NCI-H226 (cell line): ENCODE measurements around the gene GOLGA6A.
"Not testable (repeated sequence)": the region's sequence is repeated elsewhere in the genome, so short reads cannot be mapped to it uniquely, and the experiment has no call there.

Experiments
- DNase-seq: peaks from one replicate; pipeline ENCODE4 v3.0.0-alpha.2; 2015

GOLGA6A gene

DNA sequence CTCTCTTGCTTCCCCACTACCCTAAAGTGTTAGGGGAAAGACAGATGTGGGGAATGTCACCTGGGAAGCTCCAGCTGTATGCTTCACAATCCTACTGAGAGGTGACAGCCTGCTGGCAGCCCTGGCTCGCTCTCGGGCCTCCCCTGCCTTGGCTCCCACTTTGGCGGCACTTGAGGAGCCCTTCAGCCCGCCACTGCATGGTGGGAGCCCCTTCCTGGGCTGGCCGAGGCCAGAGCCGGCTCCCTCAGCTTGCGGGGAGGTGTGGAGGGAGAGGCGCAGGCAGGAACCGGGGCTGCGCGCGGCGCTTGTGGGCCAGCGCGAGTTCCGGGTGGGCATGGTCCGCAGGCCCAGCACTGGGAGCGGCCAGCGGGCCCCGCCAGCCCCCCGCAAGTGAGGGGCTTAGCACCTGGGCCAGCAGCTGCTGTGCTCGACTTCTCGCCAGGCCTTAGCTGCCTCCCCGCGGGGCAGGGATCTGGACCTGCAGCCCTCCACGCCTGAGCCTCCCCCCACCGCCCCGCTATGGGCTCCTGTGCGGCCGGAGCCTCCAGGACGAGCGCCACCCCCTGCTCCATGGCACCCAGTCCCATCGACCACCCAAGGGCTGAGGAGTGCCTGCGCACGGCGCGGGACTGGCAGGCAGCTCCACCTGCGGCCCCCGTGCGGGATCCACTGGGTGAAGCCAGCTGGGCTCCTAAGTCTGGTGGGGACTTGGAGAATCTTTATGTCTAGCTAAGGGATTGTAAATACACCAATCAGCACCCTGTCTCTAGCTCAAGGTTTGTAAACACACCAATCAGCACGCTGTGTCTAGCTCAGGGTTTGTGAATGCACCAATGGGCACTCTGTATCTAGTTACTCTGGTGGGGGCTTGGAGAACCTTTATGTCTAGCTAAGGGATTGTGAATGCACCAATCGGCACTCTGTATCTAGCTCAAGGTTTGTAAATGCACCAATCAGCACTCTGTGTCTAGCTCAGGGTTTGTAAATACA lies 29.8 kb downstream of the GOLGA6A start:
- not testable (repeated sequence) for DNase-seq

GRCh38 chr15:74050556-74051234 lies 31.7 kb downstream of the GOLGA6A start:
- DNase-seq, result no peak

- DNase-seq, result no peak
These were observed 32.2 kb downstream of the GOLGA6A start for GRCh38 chr15:74050127-74050526.

- DNase-seq, result no peak
These were observed 36.1 kb downstream of the GOLGA6A start for GRCh38 chr15:74046275-74046674.

- no peak for DNase-seq
These were observed 36.6 kb downstream of the GOLGA6A start for GRCh38 chr15:74045636-74046274.

- DNase-seq, result no peak
These were observed 37.2 kb downstream of the GOLGA6A start for GRCh38 chr15:74045184-74045583.

GRCh38 chr15:74044267-74045110 lies 37.9 kb downstream of the GOLGA6A start:
- no peak for DNase-seq

GRCh38 chr15:74043425-74044266 lies 38.7 kb downstream of the GOLGA6A start:
- DNase-seq, result no peak

GRCh38 chr15:74042603-74043424 lies 39.5 kb downstream of the GOLGA6A start:
- no peak for DNase-seq

GRCh38 chr15:74041777-74042435 lies 40.4 kb downstream of the GOLGA6A start:
- DNase-seq, result no peak

DNA sequence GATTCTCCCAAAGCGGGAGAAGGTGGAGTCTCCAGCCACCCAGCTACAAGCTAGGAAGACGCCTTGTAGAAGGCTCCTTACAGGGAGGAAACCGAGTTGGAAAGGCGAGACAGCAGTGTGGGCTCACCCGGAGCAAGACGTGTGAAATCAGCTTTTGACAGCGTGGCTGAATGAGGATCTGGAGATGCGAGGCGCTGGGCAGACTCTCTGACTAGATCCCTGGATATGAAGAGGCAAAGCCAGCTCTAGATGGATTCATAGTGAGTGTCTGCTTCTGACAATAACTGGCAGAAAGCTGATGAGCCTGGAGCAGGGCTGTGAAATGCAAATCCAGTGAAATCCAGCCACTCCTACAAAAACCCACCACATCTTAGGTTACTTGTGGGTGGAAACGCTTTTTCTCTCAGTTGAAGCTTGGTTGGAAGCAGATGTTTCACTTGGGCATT lies 41.0 kb downstream of the GOLGA6A start:
- DNase-seq, result no peak

- peak; percentile 78 for DNase-seq
These were observed 42.1 kb downstream of the GOLGA6A start for GRCh38 chr15:74040109-74040850.

DNA sequence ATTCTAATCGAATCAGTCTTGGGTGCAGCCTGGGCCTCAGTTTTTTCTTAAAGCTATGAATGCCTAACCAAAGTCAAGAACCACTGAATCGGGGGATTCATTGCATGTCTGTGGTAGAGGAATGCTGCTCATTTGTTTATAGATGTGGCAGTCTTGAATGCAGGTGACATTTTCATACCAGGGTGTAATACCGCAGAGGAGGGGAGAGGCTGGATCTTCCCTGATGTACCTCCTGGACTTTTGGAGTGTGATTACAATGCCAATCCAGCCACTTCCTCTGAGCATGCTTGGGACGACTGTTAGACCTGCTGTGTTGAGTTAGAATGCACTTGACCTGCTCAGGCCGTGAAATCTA lies 42.7 kb downstream of the GOLGA6A start:
- DNase-seq, result no peak

GRCh38 chr15:74038707-74039655 lies 43.4 kb downstream of the GOLGA6A start:
- peak; percentile 94 for DNase-seq

GRCh38 chr15:74037171-74038117 lies 44.9 kb downstream of the GOLGA6A start:
- no peak for DNase-seq

GRCh38 chr15:74036271-74037170 lies 45.8 kb downstream of the GOLGA6A start:
- DNase-seq, result peak; percentile 19
